ENCODE data around the gene DRD4. TPM values are rescaled to one million over a fixed set of nuclear protein-coding genes. Genes with fewer than 3 reads are reported as not detected.

The DRD4 gene
- total RNA-seq, 1 experiment from 2014 or later, result not detected

- DNase-seq (ENCODE audit: low read depth), result no peak
- in situ Hi-C loops (cut with HindIII; ENCODE audit: low pct_unique_long_range_greater_than_20kb, low sequenced_read_pairs), result no loop called here
Observed at GRCh38 chr11:607971-608659, 29.0 kb upstream of the DRD4 start.

DNA sequence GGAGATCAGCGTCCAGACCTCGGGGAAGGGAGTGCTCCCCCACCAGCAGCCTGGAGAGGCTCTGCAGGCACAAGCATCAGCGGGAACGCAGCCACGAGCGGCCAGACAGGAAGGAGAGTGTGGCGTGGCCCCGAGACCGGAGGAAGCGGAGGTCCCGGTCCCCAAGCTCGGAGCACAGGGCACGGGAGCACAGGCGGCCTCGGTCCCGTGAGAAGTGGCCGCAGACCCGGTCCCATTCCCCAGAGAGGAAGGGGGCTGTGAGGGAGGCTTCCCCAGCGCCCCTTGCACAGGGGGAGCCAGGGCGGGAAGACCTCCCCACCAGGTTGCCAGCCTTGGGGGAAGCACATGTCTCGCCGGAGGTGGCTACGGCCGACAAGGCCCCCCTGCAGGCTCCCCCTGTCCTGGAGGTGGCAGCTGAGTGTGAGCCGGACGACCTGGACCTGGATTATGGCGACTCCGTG, 28.2 kb upstream of the DRD4 start:
- in situ Hi-C loops (cut with HindIII; ENCODE audit: low pct_unique_long_range_greater_than_20kb, low sequenced_read_pairs), result no loop called here
- DNase-seq (ENCODE audit: low read depth), result no peak

DNA sequence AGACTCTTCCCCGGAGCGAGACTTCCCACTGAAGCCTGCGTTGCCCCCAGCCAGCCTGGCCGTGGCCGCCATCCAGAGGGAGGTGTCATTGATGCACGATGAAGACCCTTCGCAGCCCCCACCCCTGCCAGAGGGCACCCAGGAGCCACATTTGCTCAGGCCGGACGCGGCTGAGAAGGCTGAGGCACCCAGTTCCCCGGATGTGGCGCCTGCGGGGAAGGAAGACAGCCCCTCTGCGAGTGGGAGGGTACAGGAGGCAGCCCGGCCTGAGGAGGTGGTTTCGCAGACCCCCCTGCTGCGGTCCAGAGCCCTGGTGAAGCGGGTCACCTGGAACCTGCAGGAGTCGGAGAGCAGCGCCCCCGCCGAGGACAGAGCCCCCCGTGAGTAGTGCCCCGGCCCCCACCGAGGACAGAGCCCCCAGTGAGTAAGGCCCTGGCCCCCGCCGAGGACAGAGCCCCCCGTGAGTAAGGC, 27.7 kb upstream of the DRD4 start:
- in situ Hi-C loops (cut with HindIII; ENCODE audit: low pct_unique_long_range_greater_than_20kb, low sequenced_read_pairs), result no loop called here
- DNase-seq (ENCODE audit: low read depth), result no peak

DNA sequence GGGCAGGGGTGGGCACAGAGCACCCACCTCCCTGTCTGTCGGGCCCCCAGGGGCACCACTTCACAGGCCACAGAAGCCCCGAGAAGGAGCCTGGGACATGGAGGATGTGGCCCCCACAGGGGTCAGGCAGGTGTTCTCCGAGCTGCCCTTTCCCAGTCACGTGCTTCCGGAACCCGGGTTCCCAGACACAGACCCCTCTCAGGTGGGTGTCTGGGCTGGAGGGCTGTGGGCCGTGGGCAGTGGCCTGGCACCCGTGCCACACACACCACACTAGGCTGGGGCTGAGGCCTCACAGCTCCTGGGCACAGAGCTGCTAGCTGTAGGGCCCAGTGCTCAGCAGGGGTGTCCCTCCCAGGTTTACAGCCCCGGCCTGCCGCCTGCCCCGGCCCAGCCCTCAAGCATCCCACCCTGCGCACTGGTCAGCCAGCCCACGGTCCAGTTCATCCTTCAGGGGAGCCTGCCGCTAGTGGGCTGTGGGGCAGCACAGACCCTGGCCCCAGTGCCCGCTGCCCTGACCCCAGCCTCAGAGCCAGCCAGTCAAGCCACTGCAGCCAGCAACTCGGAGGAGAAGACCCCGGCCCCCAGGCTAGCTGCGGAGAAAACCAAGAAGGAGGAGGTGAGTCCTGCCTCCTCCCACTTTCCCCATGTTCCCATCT, 26.8 kb upstream of the DRD4 start:
- DNase-seq (ENCODE audit: low read depth), result no peak
- in situ Hi-C loops (cut with HindIII; ENCODE audit: low pct_unique_long_range_greater_than_20kb, low sequenced_read_pairs), result no loop called here

DNA sequence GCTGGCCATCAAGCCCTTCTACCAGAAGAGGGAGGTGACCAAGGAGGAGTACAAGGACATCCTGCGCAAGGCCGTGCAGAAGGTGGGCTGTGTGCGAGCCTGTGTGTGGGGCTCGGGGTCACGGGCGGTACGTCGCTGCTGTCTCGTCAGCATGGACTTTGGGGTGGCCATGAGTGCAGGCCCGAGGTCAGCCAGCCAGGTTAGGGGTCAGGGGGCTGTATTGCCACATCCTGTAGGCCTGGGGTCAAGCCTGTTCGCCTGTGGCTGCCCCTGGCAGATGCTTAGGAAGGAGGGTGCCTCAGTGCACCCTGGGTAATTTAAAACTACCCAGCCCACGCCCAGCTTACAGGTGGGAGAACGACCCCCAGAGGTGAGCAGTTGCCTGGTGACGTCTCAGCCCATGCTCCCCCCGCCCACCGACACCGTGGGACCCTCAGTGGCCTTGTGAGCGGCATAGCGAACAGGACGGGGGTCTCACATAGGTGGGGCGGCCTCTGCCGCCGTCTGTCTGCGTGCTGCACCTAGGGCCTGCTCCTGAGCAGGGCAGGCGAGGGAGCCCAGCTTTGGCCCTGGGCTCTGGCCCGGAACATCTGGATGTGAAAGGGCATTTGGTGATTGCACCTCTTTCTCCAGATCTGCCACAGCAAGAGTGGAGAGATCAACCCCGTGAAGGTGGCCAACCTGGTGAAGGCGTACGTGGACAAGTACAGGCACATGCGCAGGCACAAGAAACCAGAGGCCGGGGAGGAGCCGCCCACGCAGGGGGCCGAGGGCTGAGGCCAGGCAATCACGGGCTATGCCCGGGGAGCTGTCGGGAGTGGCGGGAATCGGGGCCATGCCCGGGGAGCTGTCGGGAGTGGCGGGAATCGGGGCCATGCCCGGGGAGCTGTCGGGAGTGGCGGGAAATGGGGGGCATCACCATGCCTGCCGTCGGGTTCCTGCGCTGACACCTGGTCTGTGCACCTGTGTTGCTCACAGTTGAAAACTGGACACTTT, 25.8 kb upstream of the DRD4 start:
- no peak for DNase-seq (ENCODE audit: low read depth)
- in situ Hi-C loops (cut with HindIII; ENCODE audit: low pct_unique_long_range_greater_than_20kb, low sequenced_read_pairs), result no loop called here

- in situ Hi-C loops (cut with HindIII; ENCODE audit: low pct_unique_long_range_greater_than_20kb, low sequenced_read_pairs), result no loop called here
- peak; percentile 31 for DNase-seq (ENCODE audit: low read depth)
Observed at GRCh38 chr11:612201-612960, 24.7 kb upstream of the DRD4 start.

DNA sequence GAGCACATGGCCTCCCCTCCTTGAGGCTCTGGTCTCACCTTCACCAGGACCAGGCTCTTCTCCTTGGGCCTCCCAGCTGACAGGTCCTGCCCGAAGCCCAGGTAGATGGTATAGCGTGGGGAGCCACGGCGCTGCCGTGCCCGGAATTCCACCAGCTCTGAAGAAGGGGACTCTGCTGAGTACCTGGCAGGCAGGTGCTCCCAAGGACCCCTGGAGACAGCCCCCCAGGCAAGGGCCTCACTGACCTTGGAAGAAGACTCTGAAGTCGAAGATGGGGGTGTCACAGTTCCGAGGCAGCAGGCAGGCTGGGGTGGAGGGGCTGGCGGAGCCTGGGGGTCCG, 24.1 kb upstream of the DRD4 start:
- DNase-seq (ENCODE audit: low read depth), result peak; percentile 12
- in situ Hi-C loops (cut with HindIII; ENCODE audit: low pct_unique_long_range_greater_than_20kb, low sequenced_read_pairs), result no loop called here

DNA sequence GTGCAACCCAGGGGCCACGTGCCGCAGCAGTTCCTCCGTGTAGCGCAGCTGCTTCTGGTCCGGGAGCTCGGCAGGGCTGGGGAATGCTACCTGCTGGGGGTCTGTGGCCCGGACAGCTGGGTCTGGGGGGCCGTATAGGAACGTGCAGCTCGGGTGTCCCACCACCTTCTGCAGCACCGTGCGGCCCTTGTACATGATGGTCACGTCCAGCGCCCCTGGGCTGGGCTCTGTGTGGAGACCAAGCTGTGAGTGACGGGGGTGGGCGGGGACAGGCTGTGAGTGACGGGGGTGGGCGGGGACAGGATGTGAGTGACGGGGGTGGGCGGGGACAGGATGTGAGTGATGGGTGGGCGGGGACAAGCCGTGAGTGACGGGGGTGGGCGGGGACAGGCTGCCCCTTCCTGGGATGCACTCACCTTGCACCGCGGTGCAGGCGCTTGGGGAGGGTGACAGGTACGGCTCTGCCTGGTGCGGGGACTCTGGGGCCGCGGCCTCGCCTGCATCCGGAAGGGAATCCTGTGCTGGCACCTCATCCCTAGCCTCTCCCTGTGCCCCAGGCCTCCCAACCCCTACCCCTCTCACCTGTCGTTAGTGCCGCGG, 23.6 kb upstream of the DRD4 start:
- DNase-seq (ENCODE audit: low read depth), result peak; percentile 29

GRCh38 chr11:614021-614622, 22.9 kb upstream of the DRD4 start:
- in situ Hi-C loops (cut with HindIII; ENCODE audit: low pct_unique_long_range_greater_than_20kb, low sequenced_read_pairs), result no loop called here
- DNase-seq (ENCODE audit: low read depth), result no peak

More for the DNA sequence above, 23.6 kb upstream of the DRD4 start:
- in situ Hi-C loops (cut with HindIII; ENCODE audit: low pct_unique_long_range_greater_than_20kb, low sequenced_read_pairs), result no loop called here

DNA sequence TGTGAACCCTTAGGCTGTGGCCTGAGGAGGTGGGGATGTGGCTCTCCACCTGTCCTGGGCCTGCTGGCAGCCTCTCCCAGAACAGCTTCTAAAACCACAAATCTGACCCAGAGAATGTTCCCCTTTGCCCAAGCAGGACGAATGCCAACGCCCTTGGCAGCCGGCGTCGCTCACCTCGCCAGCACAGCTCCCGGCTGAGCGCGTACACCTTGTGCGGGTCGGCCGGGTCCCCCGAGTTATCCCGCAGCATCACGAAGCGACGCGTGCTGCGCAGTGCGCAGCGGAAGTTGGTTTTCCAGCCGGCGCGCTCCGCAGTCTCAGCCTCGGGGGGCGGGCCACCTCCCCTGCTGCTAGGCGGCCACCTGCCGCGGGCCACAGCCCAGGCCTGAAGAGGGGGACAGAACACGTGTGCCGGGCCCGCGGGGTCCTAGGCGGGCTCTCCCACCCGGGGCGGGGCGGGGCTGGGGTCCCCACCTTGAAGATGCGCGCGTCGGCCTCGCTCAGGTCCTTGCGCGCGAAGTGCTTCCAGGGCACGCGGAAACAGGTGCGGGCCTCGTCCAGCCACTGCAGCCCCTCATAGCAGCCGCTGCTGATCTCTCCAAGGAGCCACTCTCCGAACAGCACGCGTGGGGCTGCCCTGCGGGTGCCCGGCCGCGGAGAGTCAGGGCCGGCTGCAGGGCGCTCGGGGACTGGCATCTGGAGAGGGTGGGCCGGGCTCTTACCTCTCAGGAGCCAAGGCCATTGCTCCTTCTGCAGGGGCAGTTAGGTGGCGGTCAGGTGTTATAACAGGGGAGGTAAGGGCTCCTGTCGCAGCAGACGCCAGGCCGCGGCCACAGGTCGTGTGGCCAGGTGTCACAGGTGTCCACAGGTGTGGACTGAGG, 22.2 kb upstream of the DRD4 start:
- DNase-seq (ENCODE audit: low read depth), result no peak
- in situ Hi-C loops (cut with HindIII; ENCODE audit: low pct_unique_long_range_greater_than_20kb, low sequenced_read_pairs), result no loop called here

GRCh38 chr11:615504-616319, 21.4 kb upstream of the DRD4 start, which contains the start of gene IRF7:
TSS of gene IRF7 (minus strand) at chr11:615950. CDS start at chr11:615364, 586 bp downstream.
- DNase-seq (ENCODE audit: low read depth), result peak; percentile 88
- in situ Hi-C loops (cut with HindIII; ENCODE audit: low pct_unique_long_range_greater_than_20kb, low sequenced_read_pairs), result no loop called here

DNA sequence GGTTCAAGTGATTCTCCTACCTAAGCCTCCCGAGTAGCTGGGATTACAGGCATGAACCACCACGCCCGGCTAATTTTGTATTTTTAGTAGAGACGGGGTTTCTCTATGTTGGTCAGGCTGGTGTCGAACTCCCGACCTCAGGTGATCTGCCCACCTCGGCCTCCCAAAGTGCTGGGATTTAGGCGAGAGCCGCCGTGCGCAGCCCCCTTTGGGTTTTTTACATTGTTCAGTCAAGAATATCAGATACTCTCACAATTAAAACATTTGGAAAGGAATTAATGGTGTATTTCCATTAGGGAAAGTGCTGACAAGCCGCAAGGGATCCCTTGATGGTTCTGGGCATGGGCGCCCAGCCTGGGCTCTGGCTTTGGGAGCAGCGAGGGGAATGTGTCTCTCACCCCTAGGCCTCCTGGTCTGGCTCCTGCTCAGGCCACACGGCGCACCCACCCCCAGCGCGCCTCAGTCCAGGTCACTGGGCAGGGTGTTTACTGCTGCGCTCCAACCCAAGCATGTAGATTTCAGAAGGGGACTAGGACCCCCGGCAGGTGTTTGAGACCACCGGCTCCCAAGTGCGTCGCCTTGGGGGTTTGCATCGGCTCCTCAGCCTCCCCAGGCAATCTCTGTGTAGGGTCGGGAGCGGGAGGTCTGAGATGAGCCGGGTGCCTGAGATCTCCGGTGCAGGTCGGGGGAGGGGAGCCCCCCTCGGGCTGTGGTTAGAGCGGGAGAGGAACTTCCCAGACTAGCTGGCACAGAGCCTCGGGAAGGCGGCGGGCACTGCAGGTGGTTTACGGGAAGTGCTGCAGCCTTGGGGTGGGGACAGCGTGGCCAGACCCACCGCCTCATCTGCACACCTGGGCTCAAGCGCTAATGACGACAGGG, 20.5 kb upstream of the DRD4 start:
- in situ Hi-C loops (cut with HindIII; ENCODE audit: low pct_unique_long_range_greater_than_20kb, low sequenced_read_pairs), result no loop called here
- no peak for DNase-seq (ENCODE audit: low read depth)

- in situ Hi-C loops (cut with HindIII; ENCODE audit: low pct_unique_long_range_greater_than_20kb, low sequenced_read_pairs), result no loop called here
- DNase-seq (ENCODE audit: low read depth), result no peak
Observed at GRCh38 chr11:617199-617911, 19.7 kb upstream of the DRD4 start.
